ENCODE results near the gene NXPE1.

DNA sequence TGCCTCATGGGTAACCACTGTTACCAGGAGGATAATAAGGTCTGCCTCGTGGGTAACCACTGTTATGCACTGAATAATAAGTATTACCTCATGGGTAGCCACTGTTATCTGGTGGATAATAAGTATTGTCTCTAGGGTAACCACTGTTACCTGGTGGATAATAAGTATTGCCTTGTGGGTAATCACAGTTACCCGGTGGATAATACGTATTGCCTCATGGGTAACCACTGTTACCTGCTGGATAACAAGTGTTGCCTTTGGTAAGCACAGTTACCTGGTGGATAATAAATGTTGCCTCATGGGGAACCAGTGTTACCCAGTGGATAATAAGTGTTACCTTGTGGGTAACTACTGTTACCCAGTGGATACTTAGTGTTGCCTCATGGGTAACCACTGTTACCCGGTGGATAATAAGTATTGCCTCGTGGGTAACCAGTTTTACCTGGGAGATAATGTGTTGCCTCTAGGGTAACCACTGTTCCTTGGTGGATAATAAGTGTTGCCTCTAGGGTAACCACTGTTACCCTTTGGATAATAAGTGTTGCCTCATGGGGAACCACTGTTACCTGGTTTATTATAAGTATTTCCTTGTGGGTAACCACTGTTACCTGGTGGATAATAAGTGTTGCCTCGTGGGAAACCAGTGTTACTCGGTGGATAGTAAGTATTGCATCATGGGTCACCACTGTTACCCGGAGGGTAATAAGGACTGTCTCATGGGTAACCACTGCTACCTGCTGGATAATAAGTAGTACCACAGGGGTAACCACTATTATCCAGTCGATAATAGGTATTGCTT is 46.5 kb upstream of the NXPE1 start:
- TF ChIP-seq, protein P1, sequence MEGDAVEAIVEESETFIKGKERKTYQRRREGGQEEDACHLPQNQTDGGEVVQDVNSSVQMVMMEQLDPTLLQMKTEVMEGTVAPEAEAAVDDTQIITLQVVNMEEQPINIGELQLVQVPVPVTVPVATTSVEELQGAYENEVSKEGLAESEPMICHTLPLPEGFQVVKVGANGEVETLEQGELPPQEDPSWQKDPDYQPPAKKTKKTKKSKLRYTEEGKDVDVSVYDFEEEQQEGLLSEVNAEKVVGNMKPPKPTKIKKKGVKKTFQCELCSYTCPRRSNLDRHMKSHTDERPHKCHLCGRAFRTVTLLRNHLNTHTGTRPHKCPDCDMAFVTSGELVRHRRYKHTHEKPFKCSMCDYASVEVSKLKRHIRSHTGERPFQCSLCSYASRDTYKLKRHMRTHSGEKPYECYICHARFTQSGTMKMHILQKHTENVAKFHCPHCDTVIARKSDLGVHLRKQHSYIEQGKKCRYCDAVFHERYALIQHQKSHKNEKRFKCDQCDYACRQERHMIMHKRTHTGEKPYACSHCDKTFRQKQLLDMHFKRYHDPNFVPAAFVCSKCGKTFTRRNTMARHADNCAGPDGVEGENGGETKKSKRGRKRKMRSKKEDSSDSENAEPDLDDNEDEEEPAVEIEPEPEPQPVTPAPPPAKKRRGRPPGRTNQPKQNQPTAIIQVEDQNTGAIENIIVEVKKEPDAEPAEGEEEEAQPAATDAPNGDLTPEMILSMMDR (IDR thresholded peaks at IDR 0.05; ENCODE audit: insufficient read depth, low read depth, low read length) = no peak
- no peak for TF ChIP-seq EZH2 (IDR thresholded peaks at IDR 0.05; ENCODE audit: insufficient read depth, low read length)

Data from astrocyte (in vitro differentiated cells and primary cell).